H9 (cell line): Measurements from ENCODE around the gene CNNM3. TPM values are rescaled to one million over a fixed set of nuclear protein-coding genes. Genes with fewer than 3 reads are reported as not detected.

Experiments
- DNase-seq: peaks from one replicate; pipeline ENCODE4 v3.0.0-alpha.2; 2017
- H2AFZ ChIP-seq: one replicate; pipeline ENCODE4 v1.6.1; 2013; ENCODE audit warnings: mild to moderate bottlenecking, low read length, control low read depth, moderate library complexity
- H2AK5ac ChIP-seq: 2 replicates; pipeline ENCODE4 v1.6.1; 2013; ENCODE audit warnings: low read length, control low read depth, mixed read lengths; ENCODE audit not compliant: insufficient read length
- H2BK120ac ChIP-seq: one replicate; pipeline ENCODE4 v1.6.1; 2013; ENCODE audit warnings: low read depth, mild to moderate bottlenecking, low read length, control low read depth, inconsistent platforms; ENCODE audit not compliant: poor library complexity, severe bottlenecking
- H2BK12ac ChIP-seq: 2 replicates; pipeline ENCODE4 v1.6.1; 2013; ENCODE audit warnings: low read length, control low read depth, mixed read lengths, low read depth; ENCODE audit not compliant: insufficient read length
- H2BK15ac ChIP-seq: 2 replicates; pipeline ENCODE4 v1.6.1; 2013; ENCODE audit warnings: low read depth, low read length, control low read depth
- H2BK20ac ChIP-seq: one replicate; pipeline ENCODE4 v1.6.1; 2013; ENCODE audit warnings: low read depth, mild to moderate bottlenecking, low read length, control low read depth, inconsistent platforms; ENCODE audit not compliant: poor library complexity, severe bottlenecking
- H2BK5ac ChIP-seq: 2 replicates; pipeline ENCODE4 v1.6.1; 2013; ENCODE audit warnings: low read length, control low read depth, mixed read lengths; ENCODE audit not compliant: insufficient read length
- H3K14ac ChIP-seq: 2 replicates; pipeline ENCODE4 v1.6.1; 2013; ENCODE audit warnings: low read length, control low read depth; ENCODE audit not compliant: insufficient read depth
- H3K18ac ChIP-seq: 2 replicates; pipeline ENCODE4 v1.6.1; 2013; ENCODE audit warnings: low read depth, mild to moderate bottlenecking, mixed read lengths, low read length, control low read depth; ENCODE audit not compliant: insufficient read length
- H3K23ac ChIP-seq: 2 replicates; pipeline ENCODE4 v1.6.1; 2013; ENCODE audit warnings: low read length, control low read depth, mixed read lengths, low read depth; ENCODE audit not compliant: insufficient read length
- H3K23me2 ChIP-seq: 2 replicates; pipeline ENCODE4 v1.6.1; 2013; ENCODE audit warnings: low read depth, mild to moderate bottlenecking, mixed read lengths, low read length, control low read depth; ENCODE audit not compliant: insufficient read length, poor library complexity, severe bottlenecking
- H3K27ac ChIP-seq: 2 replicates; pipeline ENCODE4 v1.5.1; 2013; ENCODE audit warnings: low read length, control low read depth, mixed read lengths, low read depth; ENCODE audit not compliant: insufficient read length
- H3K27me3 ChIP-seq: 2 replicates; pipeline ENCODE4 v1.6.1; 2013; ENCODE audit warnings: low read length, control low read depth, inconsistent platforms; ENCODE audit not compliant: insufficient read depth
- H3K4ac ChIP-seq: 2 replicates; pipeline ENCODE4 v1.6.1; 2013; ENCODE audit warnings: low read depth, mild to moderate bottlenecking, control low read depth, inconsistent platforms, low read length, moderate library complexity
- H3K4me1 ChIP-seq: 2 replicates; pipeline ENCODE4 v1.6.1; 2013; ENCODE audit warnings: low read length, control low read depth, inconsistent platforms; ENCODE audit not compliant: insufficient read depth
- H3K4me2 ChIP-seq: 2 replicates; pipeline ENCODE4 v1.6.1; 2013; ENCODE audit warnings: low read length, control low read depth, mixed read lengths; ENCODE audit not compliant: insufficient read length, insufficient read depth
- H3K56ac ChIP-seq: 2 replicates; pipeline ENCODE4 v1.6.1; 2013; ENCODE audit warnings: low read depth, mild to moderate bottlenecking, mixed read lengths, low read length, control low read depth; ENCODE audit not compliant: insufficient read length
- H3K79me1 ChIP-seq: 2 replicates; pipeline ENCODE4 v1.6.1; 2013; ENCODE audit warnings: low read depth, mild to moderate bottlenecking, moderate library complexity, low read length, control low read depth, inconsistent platforms; ENCODE audit not compliant: insufficient read depth, poor library complexity, severe bottlenecking
- H3K79me2 ChIP-seq: 2 replicates; pipeline ENCODE4 v1.6.1; 2013; ENCODE audit warnings: low read length, control low read depth, inconsistent platforms; ENCODE audit not compliant: insufficient read depth
- H3K9ac ChIP-seq: 2 replicates; pipeline ENCODE4 v1.6.1; 2013; ENCODE audit warnings: low read length, control low read depth, mixed read lengths; ENCODE audit not compliant: insufficient read length; ENCODE audit errors: extremely low read depth
- H3K9me3 ChIP-seq: one replicate; pipeline ENCODE4 v1.6.1; 2013; ENCODE audit warnings: low read depth, low read length, inconsistent platforms; ENCODE audit not compliant: control insufficient read depth
- H3T11ph ChIP-seq: one replicate; pipeline ENCODE4 v1.6.1; 2013; ENCODE audit warnings: mild to moderate bottlenecking, low read length, control low read depth, inconsistent platforms
- H4K20me1 ChIP-seq: one replicate; pipeline ENCODE4 v1.6.1; 2013; ENCODE audit not compliant: control insufficient read depth, insufficient read length, insufficient read depth
- H4K5ac ChIP-seq: 2 replicates; pipeline ENCODE4 v1.6.1; 2013; ENCODE audit warnings: low read depth, mild to moderate bottlenecking, mixed read lengths, low read length, control low read depth; ENCODE audit not compliant: insufficient read length
- H4K8ac ChIP-seq: replicated peaks from 2 replicates; pipeline ENCODE4 v1.6.1; 2013; ENCODE audit warnings: low read length, control low read depth, mixed read lengths, low read depth; ENCODE audit not compliant: insufficient read length
- H4K91ac ChIP-seq: 2 replicates; pipeline ENCODE4 v1.6.1; 2013; ENCODE audit warnings: low read depth, mild to moderate bottlenecking, moderate library complexity, mixed read lengths, low read length, control low read depth; ENCODE audit not compliant: insufficient read length
- H3K27ac Mint-ChIP-seq, 3 experiments: 2 replicates in 2 of 3; 3 replicates in 1 of 3; pipeline ENCODE4 v1.8.0; 2020 to 2021; ENCODE audit warnings: mixed read lengths in 3 of 3, mild to moderate bottlenecking in 1 of 3, moderate library complexity in 1 of 3
- H3K27me3 Mint-ChIP-seq: 2 replicates; pipeline ENCODE4 v1.8.0; 2021; ENCODE audit warnings: low read depth, mild to moderate bottlenecking, moderate library complexity, mixed read lengths
- H3K36me3 Mint-ChIP-seq, 3 experiments: 2 replicates in 2 of 3; 3 replicates in 1 of 3; pipeline ENCODE4 v1.8.0; 2020 to 2021; ENCODE audit warnings: low read depth in 3 of 3, mixed read lengths in 3 of 3; ENCODE audit not compliant: insufficient read depth in 1 of 3
- H3K4me1 Mint-ChIP-seq, 2 experiments: 2 replicates each; pipeline ENCODE4 v1.8.0; 2020; ENCODE audit warnings: mixed read lengths in 2 of 2
- H3K4me3 Mint-ChIP-seq, 2 experiments: 2 replicates in 1 of 2; 3 replicates in 1 of 2; pipeline ENCODE4 v1.8.0; 2020 to 2021; ENCODE audit warnings: mild to moderate bottlenecking in 2 of 2, mixed read lengths in 2 of 2, moderate library complexity in 1 of 2
- H3K9me3 Mint-ChIP-seq, 2 experiments: 2 replicates in 1 of 2; 3 replicates in 1 of 2; pipeline ENCODE4 v1.8.0; 2020; ENCODE audit warnings: mild to moderate bottlenecking in 2 of 2, mixed read lengths in 2 of 2, moderate library complexity in 1 of 2
- CTCF ChIP-seq: fragments of 200-600 bp; sonication (generic); conservative IDR thresholded peaks from 3 replicates; pipeline ENCODE4 v1.8.0; 2021; ENCODE audit warnings: antibody characterized with exemption, mild to moderate bottlenecking
- WGBS: extraction: QIAGEN DNeasy Blood & Tissue Kit; methylation state at CpG from one replicate; pipeline ENCODE4 v1.1.7; 2013; ENCODE audit warnings: missing lambda C conversion rate, low lambda C conversion rate, mixed read lengths; ENCODE audit not compliant: insufficient read length; ENCODE audit errors: extremely low coverage; 5-methylcytosine and 5-hydroxymethylcytosine counted together
- total RNA-seq: library from RNA; stranded (reverse); gene quantifications from 2 replicates; pipeline ENCODE4 v1.2.1, GENCODE V29; 2021

CNNM3 gene
- total RNA-seq, 1 experiment from 2014 or later, result 25.0 TPM

GRCh38 chr2:96789245-96789617, 26.8 kb upstream of the CNNM3 start:
- no peak overlapping the region for H2BK12ac ChIP-seq
- no peak overlapping the region for H3K18ac ChIP-seq
- no peaks in the 10 kb centered on the region for H3K23me2 ChIP-seq
- H2BK20ac ChIP-seq, result no peak overlapping the region
- no peaks in the 10 kb centered on the region for H3K4me1 ChIP-seq
- no peak overlapping the region; the same call in 1 of the 2 replicates for H3K14ac ChIP-seq
- peaks cover 7 to 13% of the 10 kb centered on the region in 2 experiments for H3K4me1 Mint-ChIP-seq
- H2BK120ac ChIP-seq, result no peak overlapping the region
- no peaks in the 10 kb centered on the region for H3K79me2 ChIP-seq
- H3K27me3 ChIP-seq, result no peaks in the 10 kb centered on the region
- H3K9me3 ChIP-seq, result no peaks in the 10 kb centered on the region
- H3T11ph ChIP-seq, result no peak overlapping the region
- no peaks in the 10 kb centered on the region; a peak in 2 of 7 replicates for H3K36me3 Mint-ChIP-seq
- no peak overlapping the region for H2AFZ ChIP-seq
- no peak for TF ChIP-seq CTCF
- no peak overlapping the region for H3K9ac ChIP-seq
- H3K79me1 ChIP-seq, result no peaks in the 10 kb centered on the region
- no CpG with 5 or more reads among the region's 6 CpGs for WGBS
- H3K56ac ChIP-seq, result no peak overlapping the region
- H4K20me1 ChIP-seq, result no peaks in the 10 kb centered on the region
- no peak overlapping the region for H3K27ac ChIP-seq
- no peaks in the 10 kb centered on the region for H3K27me3 Mint-ChIP-seq
- no peak overlapping the region for H2BK5ac ChIP-seq
- H2AK5ac ChIP-seq, result no peak overlapping the region
- no peak overlapping the region for H3K4me3 Mint-ChIP-seq
- no peak overlapping the region for H3K4me2 ChIP-seq
- no peak for DNase-seq
- H4K8ac ChIP-seq, result no peak overlapping the region
- H4K91ac ChIP-seq, result no peak overlapping the region
- H3K23ac ChIP-seq, result no peak overlapping the region
- peak overlapping the region in 2 of 3 experiments; percentile 58 to 98; a peak in 4 of 7 replicates for H3K27ac Mint-ChIP-seq
- H3K4ac ChIP-seq, result no peak overlapping the region
- H3K9me3 Mint-ChIP-seq, result no peaks in the 10 kb centered on the region
- H2BK15ac ChIP-seq, result no peak overlapping the region
- H4K5ac ChIP-seq, result no peak overlapping the region
